ENCODE measurements around the gene PRXL2B. TPM values are rescaled to one million over a fixed set of nuclear protein-coding genes. Genes with fewer than 3 reads are reported as not detected.

PRXL2B gene
- total RNA-seq, 1 donor from 2014 or later = 10.0 TPM

DNA sequence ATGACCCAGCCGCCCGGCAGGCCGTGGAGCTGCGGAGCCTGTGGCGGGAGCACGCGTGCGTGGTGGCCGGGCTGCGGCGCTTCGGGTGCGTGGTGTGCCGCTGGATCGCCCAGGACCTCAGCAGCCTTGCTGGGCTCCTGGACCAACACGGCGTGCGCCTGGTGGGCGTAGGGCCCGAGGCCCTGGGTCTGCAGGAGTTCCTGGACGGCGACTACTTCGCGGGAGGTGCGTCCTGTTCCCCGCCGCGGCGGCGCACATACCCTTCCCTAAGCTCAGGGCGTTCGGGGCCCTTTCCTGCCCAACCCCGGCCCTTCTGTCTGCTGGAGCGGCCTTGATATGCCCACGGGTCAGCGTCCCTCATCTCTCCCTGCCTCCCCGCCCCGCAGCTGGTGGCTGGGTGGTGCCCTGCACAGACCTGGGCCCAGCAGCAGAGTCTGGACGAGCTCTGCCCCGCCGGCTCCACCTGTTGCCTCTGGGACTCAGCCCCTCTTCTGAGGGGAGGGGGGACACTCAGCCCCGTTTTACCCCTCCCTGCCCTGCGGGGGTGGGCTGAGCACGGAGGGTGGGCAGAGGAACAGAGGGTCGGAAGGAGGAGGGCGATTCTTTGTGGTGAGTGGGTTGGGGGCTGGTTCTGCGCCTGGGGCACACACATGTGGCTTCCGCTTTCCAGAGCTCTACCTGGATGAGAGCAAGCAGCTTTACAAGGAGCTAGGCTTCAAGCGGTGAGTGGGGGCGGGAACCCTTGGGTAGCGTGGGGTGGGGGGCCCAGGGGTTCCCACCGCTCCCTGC is 688 bp downstream of the PRXL2B start:
- H3K4me1 ChIP-seq = peaks cover 22% of the 10 kb centered on the region
- peak; percentile 70 for DNase-seq (ENCODE audit: low spot score)
- Mint-ChIP-seq H3K4me1 (peaks cover 16% of the 10 kb centered on the region), H3K9me3 (no peaks in the 10 kb centered on the region), H3K27me3 (ENCODE audit: insufficient read depth, low read depth) (peaks cover 6% of the 10 kb centered on the region), H3K27ac (no peak overlapping the region), H3K36me3 (no peaks in the 10 kb centered on the region), H3K4me3 (peak overlapping the region; percentile 82)
- H2AFZ ChIP-seq (replicated peaks) = peak overlapping the region; percentile 66
- no peaks in the 10 kb centered on the region for H3K27me3 ChIP-seq
- peak overlapping the region; percentile 69 for H3K4me3 ChIP-seq
- peaks cover 22% of the 10 kb centered on the region for H3F3A ChIP-seq (ENCODE audit: low read depth)
- TF ChIP-seq EZH2 (IDR thresholded peaks at IDR 0.05) (no peak), EZH2phosphoT487 (IDR thresholded peaks at IDR 0.05) (no peak)
- TF ChIP-seq, protein P1, sequence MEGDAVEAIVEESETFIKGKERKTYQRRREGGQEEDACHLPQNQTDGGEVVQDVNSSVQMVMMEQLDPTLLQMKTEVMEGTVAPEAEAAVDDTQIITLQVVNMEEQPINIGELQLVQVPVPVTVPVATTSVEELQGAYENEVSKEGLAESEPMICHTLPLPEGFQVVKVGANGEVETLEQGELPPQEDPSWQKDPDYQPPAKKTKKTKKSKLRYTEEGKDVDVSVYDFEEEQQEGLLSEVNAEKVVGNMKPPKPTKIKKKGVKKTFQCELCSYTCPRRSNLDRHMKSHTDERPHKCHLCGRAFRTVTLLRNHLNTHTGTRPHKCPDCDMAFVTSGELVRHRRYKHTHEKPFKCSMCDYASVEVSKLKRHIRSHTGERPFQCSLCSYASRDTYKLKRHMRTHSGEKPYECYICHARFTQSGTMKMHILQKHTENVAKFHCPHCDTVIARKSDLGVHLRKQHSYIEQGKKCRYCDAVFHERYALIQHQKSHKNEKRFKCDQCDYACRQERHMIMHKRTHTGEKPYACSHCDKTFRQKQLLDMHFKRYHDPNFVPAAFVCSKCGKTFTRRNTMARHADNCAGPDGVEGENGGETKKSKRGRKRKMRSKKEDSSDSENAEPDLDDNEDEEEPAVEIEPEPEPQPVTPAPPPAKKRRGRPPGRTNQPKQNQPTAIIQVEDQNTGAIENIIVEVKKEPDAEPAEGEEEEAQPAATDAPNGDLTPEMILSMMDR (IDR thresholded peaks at IDR 0.05) = no peak
- H3K36me3 ChIP-seq = no peaks in the 10 kb centered on the region
- peak overlapping the region; percentile 90 for H3K4me2 ChIP-seq
- H3K27ac ChIP-seq = no peak overlapping the region
- no peaks in the 10 kb centered on the region for H3K9me3 ChIP-seq (ENCODE audit: low read depth)
- peak overlapping the region; percentile 3 for H3K9ac ChIP-seq
- H4K20me1 ChIP-seq (ENCODE audit: low read depth) = peaks cover 6% of the 10 kb centered on the region
- H3K79me2 ChIP-seq (ENCODE audit: low read depth) = peaks cover 3% of the 10 kb centered on the region

DNA sequence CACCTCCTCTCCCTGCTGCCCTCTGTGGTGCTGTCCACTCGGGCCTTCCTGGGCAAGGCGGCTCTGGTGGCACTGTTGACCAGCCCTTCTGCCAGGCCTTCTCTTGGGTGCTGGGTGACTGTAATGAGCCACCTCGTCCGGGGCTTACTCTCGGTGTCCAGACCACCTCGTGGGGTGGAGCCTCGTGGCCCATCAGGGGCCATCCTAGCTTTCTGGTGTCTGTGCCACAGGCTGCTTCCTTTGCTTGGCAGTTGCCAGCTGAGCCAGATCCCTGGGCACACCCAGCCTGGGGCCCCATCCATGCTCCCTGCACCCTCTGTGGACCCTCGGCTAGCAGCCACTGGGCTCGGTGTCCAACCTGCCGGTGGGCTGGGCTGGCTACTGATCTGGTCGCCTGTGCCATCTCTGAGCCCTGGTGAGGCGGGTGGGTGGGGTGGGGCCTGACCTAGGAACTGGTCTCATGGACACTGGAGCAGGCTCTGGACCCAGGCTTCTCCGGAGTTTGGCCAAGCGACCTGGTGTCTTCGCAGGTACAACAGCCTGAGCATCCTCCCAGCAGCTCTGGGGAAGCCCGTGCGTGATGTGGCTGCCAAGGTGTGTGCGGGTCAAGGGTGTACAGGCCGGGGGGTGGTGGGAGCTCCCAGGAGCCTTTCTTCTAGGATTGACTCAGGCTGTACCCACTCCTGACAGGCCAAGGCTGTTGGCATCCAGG is 1.4 kb downstream of the PRXL2B start:
- Histone ChIP-seq H2AFZ (replicated peaks) (no peak overlapping the region), H3F3A (ENCODE audit: low read depth) (peaks cover 22% of the 10 kb centered on the region), H3K4me1 (peaks cover 22% of the 10 kb centered on the region), H3K27ac (no peak overlapping the region), H3K79me2 (ENCODE audit: low read depth) (peaks cover 3% of the 10 kb centered on the region), H3K4me3 (peak overlapping the region; percentile 69), H3K27me3 (no peaks in the 10 kb centered on the region), H3K9me3 (ENCODE audit: low read depth) (no peaks in the 10 kb centered on the region), H4K20me1 (ENCODE audit: low read depth) (peaks cover 6% of the 10 kb centered on the region), H3K9ac (no peak overlapping the region), H3K4me2 (peak overlapping the region; percentile 90), H3K36me3 (no peaks in the 10 kb centered on the region)
- TF ChIP-seq EZH2 (IDR thresholded peaks at IDR 0.05) (no peak), EZH2phosphoT487 (IDR thresholded peaks at IDR 0.05) (no peak)
- TF ChIP-seq, protein P1 (IDR thresholded peaks at IDR 0.05) = no peak
- DNase-seq (ENCODE audit: low spot score) = no peak
- Mint-ChIP-seq H3K4me3 (peak overlapping the region; percentile 82), H3K27me3 (ENCODE audit: insufficient read depth, low read depth) (peaks cover 6% of the 10 kb centered on the region), H3K36me3 (no peaks in the 10 kb centered on the region), H3K4me1 (peaks cover 16% of the 10 kb centered on the region), H3K27ac (no peak overlapping the region), H3K9me3 (no peaks in the 10 kb centered on the region)

DNA sequence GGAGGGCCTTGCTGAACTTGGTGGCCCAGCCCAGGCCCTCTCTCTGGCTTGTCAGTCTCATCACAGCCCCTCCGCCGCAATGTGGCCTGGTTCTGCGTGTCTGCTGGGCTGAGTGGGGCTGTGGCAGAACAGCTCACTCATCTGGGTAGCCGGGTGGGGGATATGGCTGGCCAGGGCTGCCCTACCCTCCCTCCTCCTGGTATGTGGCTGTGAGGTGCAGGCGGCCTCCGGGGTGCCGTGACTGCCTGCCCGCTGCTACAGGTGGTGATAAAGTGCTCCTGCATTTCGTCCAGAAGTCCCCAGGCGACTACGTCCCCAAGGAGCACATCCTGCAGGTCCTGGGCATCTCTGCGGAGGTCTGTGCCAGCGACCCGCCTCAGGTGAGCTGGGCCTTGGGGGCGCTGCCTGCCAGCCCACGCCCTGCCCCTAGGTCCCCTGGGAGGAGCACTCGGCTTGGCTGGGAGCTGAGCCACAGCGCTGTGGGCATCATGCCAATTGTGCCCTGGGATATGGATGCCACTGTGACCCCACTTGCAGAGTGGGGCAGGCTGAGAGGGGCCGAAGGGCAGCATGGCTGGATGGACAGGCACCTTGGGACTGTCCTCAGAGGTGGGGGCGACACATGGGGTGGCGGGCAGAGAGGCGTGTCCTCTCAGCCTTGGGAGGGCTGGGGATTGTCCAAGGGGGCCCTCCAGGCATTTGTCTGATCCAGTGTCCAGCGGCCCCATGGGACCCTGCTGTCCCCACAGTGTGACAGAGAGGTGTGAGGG is 2.3 kb downstream of the PRXL2B start:
- Mint-ChIP-seq H3K9me3 (no peaks in the 10 kb centered on the region), H3K27ac (no peak overlapping the region), H3K27me3 (ENCODE audit: insufficient read depth, low read depth) (peaks cover 4% of the 10 kb centered on the region), H3K36me3 (no peaks in the 10 kb centered on the region), H3K4me1 (peaks cover 13% of the 10 kb centered on the region), H3K4me3 (peak overlapping the region; percentile 59)
- H3K27ac ChIP-seq = no peak overlapping the region
- TF ChIP-seq EZH2phosphoT487 (IDR thresholded peaks at IDR 0.05) (no peak), EZH2 (IDR thresholded peaks at IDR 0.05) (no peak)
- TF ChIP-seq, protein P1 (IDR thresholded peaks at IDR 0.05) = no peak
- H3K4me2 ChIP-seq = no peak overlapping the region
- peaks cover 3% of the 10 kb centered on the region for H3K79me2 ChIP-seq (ENCODE audit: low read depth)
- H4K20me1 ChIP-seq (ENCODE audit: low read depth) = peaks cover 6% of the 10 kb centered on the region
- no peaks in the 10 kb centered on the region for H3K36me3 ChIP-seq
- H3K27me3 ChIP-seq = no peaks in the 10 kb centered on the region
- H2AFZ ChIP-seq (replicated peaks) = no peak overlapping the region
- H3F3A ChIP-seq (ENCODE audit: low read depth) = peaks cover 20% of the 10 kb centered on the region
- H3K4me1 ChIP-seq = peaks cover 18% of the 10 kb centered on the region
- no peak for DNase-seq (ENCODE audit: low spot score)
- H3K9ac ChIP-seq = no peak overlapping the region
- H3K4me3 ChIP-seq = no peak overlapping the region
- no peaks in the 10 kb centered on the region for H3K9me3 ChIP-seq (ENCODE audit: low read depth)

Data from neural progenitor cell (in vitro differentiated cells).